Activated naive CD8-positive, alpha-beta T cell treated with anti-CD3 and anti-CD28 coated beads, Interleukin-2, amount 50 U/mL, for 16 hours (primary cell): ENCODE measurements around the gene HELZ.
"Not testable (repeated sequence)": the region's sequence is repeated elsewhere in the genome, so short reads cannot be mapped to it uniquely, and the experiment has no call there.

Experiments used
- DNase-seq: peaks from one replicate; pipeline ENCODE4 v3.0.0-alpha.2; 2020; ENCODE audit warnings: low read depth, low spot score

The HELZ gene

GRCh38 chr17:67115401-67115800 is 129.6 kb downstream of the HELZ start:
- no peak for DNase-seq

DNA sequence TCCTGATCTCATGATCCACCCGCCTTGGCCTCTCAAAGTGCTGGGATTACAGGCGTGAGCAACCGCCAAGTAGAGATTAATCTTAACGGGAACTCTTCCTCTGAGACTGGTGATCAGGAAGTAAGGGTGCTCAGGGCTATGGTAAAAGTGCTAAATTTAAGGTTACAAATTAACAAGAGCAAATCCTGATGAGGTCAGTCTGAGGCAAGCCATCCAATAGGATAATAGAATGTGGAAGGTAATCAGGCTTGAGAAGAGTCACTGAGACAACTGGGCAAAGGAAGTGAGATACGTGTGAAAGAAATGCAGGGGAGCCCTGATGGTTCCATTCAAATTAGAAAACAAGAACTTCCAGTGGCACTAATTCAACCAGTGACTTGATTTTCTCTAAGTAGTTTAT is 131.5 kb downstream of the HELZ start:
- no peak for DNase-seq

GRCh38 chr17:67111808-67112207 is 133.2 kb downstream of the HELZ start:
- DNase-seq, result no peak

DNA sequence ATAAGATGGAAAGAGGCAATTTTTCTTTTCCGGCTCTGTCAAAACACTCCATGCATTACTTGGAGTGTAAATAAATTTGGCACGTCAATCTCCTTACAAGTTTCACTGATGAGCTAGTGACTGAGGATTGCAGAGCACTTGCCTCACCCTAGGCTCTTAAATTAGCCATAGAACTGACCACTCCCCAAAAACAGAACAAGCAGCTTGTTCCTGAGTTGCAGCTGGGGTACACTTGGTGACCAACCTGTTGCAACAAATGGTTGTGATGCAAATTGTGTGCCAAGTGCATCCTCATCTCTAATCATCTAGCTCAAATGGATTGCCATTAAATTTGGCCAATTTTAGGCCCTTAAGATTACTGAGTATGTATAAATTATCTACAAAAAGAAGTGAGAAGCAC is 133.7 kb downstream of the HELZ start:
- no peak for DNase-seq

GRCh38 chr17:67110619-67111018 is 134.4 kb downstream of the HELZ start:
- DNase-seq, result no peak

GRCh38 chr17:67109111-67109510 is 135.9 kb downstream of the HELZ start:
- no peak for DNase-seq

DNA sequence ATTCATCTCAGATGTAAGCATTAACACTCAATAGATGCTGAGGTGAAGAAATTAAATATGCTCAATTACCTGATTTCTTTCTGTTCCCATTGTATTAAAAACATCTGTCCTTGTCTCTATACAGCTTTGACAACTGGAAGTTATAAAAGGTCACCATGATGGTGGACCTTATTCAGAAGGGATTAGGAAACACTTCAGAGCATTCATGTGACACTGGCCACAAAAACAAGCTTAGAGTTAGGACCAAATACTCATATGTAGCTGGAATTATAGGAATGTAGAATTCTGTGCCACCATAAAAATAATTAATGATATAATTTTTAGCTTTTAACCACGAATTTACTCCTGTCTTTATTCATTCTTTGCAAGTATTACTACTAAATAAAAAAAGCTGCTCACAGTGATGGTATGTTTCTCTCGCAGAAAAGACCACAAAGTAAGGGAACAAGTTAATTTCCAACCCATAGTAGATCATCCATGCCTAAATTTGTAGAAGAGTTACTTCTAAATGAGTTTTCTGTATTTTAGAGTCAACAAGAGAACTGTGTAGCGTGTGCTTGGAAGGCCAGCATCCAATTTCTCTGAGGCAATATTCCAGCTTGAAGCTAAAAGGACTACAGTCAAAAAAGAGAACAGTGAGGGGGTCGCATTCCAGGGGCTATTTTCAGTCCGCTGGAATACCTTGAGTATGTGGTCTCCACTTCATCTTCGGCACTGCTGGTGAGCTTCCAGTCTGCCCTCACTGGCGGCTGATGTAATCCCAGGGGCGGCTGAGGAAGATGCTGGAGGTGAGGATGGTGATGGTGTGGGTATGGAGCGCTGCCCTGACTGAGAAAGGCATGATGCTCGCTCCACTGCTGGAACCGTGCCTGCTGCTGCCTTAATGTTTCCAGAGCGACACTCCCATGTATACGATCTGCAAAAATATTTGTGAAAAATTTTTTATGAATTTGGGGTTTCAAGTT is 136.9 kb downstream of the HELZ start:
- no peak for DNase-seq

DNA sequence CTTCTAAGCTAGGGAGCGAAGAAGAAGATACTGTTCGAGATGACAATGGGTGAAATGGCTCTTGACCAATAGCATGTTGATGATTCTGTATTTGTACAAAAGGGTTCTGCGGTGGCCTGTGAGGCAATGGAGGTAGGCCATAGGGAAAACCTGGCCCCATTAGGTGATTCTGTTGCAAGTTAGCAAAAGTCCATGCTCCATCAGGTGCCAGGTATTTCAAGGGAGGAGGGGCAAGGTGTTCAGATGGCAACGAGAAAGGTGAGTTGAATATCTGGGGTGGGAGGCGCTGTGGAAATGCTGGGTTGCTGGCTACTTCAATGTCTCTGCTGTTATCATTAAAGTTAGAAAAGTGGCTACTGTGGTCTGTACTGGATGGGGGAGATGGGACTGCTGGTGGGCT is 137.8 kb downstream of the HELZ start:
- DNase-seq, result no peak

- no peak for DNase-seq
Measured at GRCh38 chr17:67105213-67105612, 139.8 kb downstream of the HELZ start.

DNA sequence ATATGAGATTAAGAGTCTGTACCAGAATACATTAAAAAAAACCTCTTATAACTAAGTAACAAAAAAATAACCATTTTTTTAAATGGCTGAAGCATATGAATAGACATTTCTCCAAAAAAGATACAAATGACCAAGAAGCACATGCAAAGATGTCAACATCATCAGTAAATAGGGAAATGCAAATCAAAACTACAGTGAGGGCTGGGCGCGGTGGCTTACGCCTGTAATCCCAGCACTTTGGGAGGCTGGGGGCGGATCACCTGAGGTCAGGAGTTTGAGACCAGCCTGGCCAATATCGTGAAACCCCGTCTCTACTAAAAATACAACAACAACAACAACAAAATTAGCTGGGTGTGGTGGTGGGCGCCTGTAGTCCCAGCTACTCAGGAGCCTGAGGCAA is 140.4 kb downstream of the HELZ start:
- not testable (repeated sequence) for DNase-seq

DNA sequence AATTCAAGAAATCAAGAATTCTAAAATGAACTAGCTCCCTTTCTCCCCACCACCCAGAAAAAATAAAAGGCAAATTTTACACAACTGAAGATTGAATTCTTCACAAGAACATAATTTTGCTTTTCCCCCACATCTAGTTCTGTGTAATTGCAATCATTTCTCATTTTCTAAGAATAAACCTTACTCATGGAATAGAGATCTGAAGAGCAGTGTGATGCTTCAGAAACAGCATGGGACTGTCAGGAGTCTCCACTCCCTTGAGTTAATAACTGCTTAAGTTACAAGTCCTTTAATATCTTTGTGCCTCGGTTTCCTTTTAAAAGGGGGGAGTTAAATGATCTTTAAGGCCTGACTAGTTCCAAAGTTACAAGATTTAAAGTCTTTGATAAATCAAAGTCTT is 147.0 kb downstream of the HELZ start:
- DNase-seq, result no peak

GRCh38 chr17:67096609-67097008 is 148.4 kb downstream of the HELZ start:
- no peak for DNase-seq

DNA sequence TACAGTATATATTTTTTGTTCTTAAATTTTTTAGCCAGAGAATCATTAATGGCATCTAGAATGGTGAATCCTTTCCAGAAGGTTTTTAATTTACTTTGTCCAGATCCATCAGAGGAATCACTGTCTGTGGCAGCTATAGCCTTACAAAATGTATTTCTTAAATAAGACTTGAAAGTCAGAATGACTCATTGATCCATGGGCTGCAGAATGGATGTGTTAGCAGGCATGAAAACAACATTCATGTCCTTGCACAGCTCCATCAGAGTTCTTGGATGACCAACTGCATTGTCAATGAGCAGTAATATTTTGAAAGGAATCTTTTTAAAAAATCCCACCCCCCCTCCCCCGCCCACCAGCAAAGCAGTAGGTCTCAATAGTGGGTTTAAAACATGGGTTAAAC is 149.2 kb downstream of the HELZ start:
- no peak for DNase-seq

GRCh38 chr17:67095291-67095690 is 149.7 kb downstream of the HELZ start:
- DNase-seq, result not testable (repeated sequence)

DNA sequence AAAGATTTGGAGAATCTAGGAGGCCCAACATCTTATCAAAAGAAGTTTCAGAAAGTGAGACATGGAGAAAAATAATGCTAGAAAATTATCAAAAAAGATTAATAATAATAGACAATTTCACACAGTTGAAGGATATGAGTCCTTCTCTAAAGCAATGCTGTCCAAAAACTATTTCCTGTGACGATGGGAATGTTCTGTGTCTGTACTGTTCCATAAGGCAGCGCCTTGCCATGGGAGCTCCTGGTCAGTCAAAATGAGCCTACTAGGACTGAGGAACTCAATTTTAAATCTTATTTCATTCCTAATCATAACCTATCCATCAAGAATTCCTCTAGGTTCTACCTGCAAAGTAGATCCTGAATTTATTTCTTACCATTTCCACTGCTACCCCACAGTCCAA is 151.6 kb downstream of the HELZ start:
- no peak for DNase-seq

DNA sequence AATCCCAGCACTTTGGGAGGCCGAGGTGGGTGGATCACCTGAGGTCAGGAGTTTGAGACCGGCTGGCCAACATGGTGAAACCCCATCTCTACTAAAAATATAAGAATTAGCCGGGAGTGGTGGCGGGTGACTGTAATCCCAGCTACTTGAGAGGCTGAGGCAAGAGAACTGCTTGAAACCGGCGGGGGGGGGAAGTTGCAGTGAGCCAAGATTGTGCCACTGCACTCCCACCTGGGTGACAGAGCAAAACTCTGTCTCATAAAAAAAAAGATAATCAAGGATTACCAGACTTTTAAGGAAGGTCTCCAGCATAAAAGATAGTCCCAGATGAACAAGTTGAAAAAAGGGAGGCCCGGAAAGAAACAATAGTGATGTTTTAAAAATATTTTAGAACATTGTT is 152.3 kb downstream of the HELZ start:
- DNase-seq, result not testable (repeated sequence)

DNA sequence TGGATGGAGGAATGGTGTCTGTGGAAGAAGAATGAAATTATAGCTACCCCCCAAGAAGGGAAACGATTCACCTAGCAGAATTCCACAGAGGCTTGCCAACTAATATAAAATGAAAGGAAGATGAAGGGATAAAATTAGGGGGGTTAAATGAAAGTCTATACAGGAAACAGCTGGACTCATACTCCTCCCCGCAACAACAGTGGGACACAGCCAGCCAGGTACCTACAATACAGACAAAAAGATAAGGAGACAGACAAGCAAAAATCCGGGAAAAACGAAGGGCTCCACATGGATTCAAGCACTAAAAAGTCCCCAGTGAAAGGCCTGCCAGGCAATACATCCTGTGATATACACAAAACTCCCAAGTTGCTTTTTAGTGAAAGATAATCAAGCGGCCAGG is 152.7 kb downstream of the HELZ start:
- no peak for DNase-seq

- DNase-seq, result no peak
Measured at GRCh38 chr17:67090341-67090740, 154.7 kb downstream of the HELZ start.

- DNase-seq, result no peak
Measured at GRCh38 chr17:67088639-67089038, 156.4 kb downstream of the HELZ start.

GRCh38 chr17:67085406-67085805 is 159.6 kb downstream of the HELZ start:
- no peak for DNase-seq

- no peak for DNase-seq
Measured at GRCh38 chr17:67082107-67082506, 162.9 kb downstream of the HELZ start.

DNA sequence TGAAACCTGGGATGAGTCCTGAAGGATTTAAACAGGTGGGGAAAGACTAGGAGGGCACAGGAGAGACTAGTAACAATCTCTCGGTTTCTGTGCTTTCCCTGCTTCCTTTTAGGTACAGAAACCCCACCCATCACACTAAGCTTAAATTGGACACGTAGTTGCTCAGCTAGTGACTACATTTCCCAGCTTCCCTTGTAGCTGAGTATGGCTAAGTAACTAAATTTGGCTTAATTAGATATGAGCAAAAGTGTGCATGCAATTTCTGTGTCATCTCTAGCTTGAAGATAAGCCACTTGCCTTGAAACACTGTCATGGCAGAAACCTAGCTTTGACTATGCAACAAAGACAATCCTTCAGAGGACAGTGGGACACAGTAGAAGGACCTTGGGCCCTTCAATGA is 164.2 kb downstream of the HELZ start:
- no peak for DNase-seq

DNA sequence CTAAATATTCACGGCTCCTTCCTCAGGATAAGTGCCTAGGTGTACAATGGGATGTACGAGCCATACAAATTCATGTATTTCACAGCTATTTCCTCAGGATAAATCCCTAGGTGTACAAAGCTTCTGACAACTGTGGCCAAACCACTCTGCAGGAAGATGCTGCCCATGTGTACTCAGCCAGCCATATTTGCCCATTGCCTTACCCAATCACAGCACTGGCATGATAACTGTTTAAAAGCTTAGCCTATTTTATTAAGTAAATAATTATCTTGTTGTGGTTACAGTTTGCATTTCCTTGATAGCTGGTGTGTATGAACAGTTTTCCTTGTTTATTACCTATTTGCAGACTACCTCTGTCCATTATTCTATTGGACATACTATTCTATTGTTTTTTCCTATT is 165.5 kb downstream of the HELZ start:
- no peak for DNase-seq

- DNase-seq, result no peak
Measured at GRCh38 chr17:67078292-67078691, 166.7 kb downstream of the HELZ start.
